ENCODE measurements around the gene BPGM. TPM values are rescaled to one million over a fixed set of nuclear protein-coding genes. Genes with fewer than 3 reads are reported as not detected.

Gene BPGM
- polyA plus RNA-seq, 3 donors = 3.9 to 20.6 (median 18.4) TPM

DNA sequence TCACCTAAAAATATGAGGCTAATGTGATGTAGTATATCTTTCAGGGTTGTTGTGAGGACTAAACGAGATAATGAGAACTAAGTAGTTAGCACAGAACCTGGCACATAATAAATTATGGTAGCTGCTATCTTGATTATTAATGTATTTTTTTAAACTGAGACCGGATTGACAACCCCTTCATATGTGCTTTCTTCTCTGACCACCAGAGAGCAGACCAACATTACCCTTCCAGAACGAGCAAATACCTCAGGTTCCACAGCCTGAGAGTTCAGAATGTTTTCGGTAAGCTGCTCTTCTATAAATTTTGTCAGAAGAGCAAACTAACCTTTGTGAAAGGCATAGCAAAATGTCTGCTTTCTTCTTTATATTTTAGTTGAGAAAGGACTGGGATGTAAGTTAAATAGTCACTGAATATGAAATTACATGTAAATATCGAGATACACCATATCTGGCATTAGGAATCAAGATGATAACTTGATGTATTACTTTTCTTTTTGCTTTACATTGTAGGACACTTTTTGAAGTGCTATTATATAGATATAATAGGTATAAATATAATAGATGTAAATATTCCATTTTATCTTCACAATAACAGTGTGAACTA is 13.6 kb upstream of the BPGM start:
- H3K4me1 ChIP-seq (ENCODE audit: control insufficient read depth in 1 of 2, insufficient read depth in 2 of 2, low read length in 2 of 2) = peaks cover 8 to 9% of the 10 kb centered on the region in 2 donors
- 0% methylated on average over 1 of the region's 5 CpGs for WGBS (ENCODE audit: insufficient coverage)
- H3K79me2 ChIP-seq (ENCODE audit: insufficient read depth, low read length) = no peaks in the 10 kb centered on the region
- no peak overlapping the region for H3K9ac ChIP-seq (ENCODE audit: insufficient read depth, low read length, poor library complexity, severe bottlenecking)
- H3K27me3 Mint-ChIP-seq (ENCODE audit: low read depth in 3 of 3) = no peaks in the 10 kb centered on the region
- no peak overlapping the region for H3K27ac Mint-ChIP-seq
- TF ChIP-seq, protein P1, sequence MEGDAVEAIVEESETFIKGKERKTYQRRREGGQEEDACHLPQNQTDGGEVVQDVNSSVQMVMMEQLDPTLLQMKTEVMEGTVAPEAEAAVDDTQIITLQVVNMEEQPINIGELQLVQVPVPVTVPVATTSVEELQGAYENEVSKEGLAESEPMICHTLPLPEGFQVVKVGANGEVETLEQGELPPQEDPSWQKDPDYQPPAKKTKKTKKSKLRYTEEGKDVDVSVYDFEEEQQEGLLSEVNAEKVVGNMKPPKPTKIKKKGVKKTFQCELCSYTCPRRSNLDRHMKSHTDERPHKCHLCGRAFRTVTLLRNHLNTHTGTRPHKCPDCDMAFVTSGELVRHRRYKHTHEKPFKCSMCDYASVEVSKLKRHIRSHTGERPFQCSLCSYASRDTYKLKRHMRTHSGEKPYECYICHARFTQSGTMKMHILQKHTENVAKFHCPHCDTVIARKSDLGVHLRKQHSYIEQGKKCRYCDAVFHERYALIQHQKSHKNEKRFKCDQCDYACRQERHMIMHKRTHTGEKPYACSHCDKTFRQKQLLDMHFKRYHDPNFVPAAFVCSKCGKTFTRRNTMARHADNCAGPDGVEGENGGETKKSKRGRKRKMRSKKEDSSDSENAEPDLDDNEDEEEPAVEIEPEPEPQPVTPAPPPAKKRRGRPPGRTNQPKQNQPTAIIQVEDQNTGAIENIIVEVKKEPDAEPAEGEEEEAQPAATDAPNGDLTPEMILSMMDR (IDR thresholded peaks at IDR 0.05) = peak; percentile 47
- peaks cover 19% of the 10 kb centered on the region for H3K4me1 Mint-ChIP-seq
- H3K4me3 ChIP-seq (replicated peaks in 1 of 3; ENCODE audit: low read depth in 2 of 3, low read length in 3 of 3) = no peak overlapping the region
- no peak for DNase-seq
- intact Hi-C loops (cut with micrococcal nuclease) = no loop called here
- H3K27ac ChIP-seq (ENCODE audit: low read depth in 1 of 2, low read length in 2 of 2) = no peak overlapping the region
- H3K4me2 ChIP-seq (replicated peaks; ENCODE audit: extremely low read depth, low read length, poor library complexity, severe bottlenecking) = no peak overlapping the region
- no peaks in the 10 kb centered on the region for H3K36me3 ChIP-seq (replicated peaks in 1 of 2; ENCODE audit: control insufficient read depth in 1 of 2, insufficient read depth in 2 of 2, low read length in 2 of 2)
- H3K9me3 ChIP-seq (replicated peaks in 1 of 2; ENCODE audit: control insufficient read depth in 1 of 2, insufficient read depth in 1 of 2, low read length in 2 of 2) = no peaks in the 10 kb centered on the region
- H2AFZ ChIP-seq (ENCODE audit: insufficient read depth, low read depth, low read length, poor library complexity, severe bottlenecking) = no peak overlapping the region
- no peak overlapping the region for H3K4me3 Mint-ChIP-seq
- H4K20me1 ChIP-seq (ENCODE audit: insufficient read depth, low read length) = no peaks in the 10 kb centered on the region
- peaks cover 0 to 2% (median 0%) of the 10 kb centered on the region in 7 donors for H3K9me3 Mint-ChIP-seq
- H3K36me3 Mint-ChIP-seq = no peaks in the 10 kb centered on the region
- H3K27me3 ChIP-seq (ENCODE audit: control insufficient read depth in 2 of 2, insufficient read depth in 2 of 2, low read length in 2 of 2) = no peaks in the 10 kb centered on the region

DNA sequence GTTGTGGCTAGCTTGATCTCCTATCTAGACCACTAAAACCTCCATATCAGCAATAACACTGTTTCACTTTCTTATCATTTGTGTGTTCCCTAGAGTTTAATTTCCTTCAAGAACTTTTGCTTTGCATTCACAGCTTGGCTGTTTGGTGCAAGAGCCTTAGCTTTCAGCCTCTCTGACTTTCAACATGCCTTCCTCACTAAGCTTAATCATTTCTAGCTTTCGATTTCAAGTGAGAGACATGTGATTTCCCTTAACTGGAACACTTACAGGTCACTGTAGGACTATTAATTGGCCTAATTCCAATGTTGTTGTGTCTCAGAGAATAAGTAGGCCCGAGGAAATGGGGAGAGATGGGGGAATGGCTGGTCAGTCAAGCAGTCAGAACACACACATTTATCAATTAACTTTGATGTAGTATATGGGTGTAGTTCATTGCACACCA is 10.6 kb upstream of the BPGM start:
- Histone ChIP-seq H3K4me1 (ENCODE audit: control insufficient read depth in 1 of 2, insufficient read depth in 2 of 2, low read length in 2 of 2) (peaks cover 8 to 9% of the 10 kb centered on the region in 2 donors), H3K4me2 (replicated peaks; ENCODE audit: extremely low read depth, low read length, poor library complexity, severe bottlenecking) (no peak overlapping the region), H3K4me3 (replicated peaks in 1 of 3; ENCODE audit: low read depth in 2 of 3, low read length in 3 of 3) (no peak overlapping the region), H4K20me1 (ENCODE audit: insufficient read depth, low read length) (no peaks in the 10 kb centered on the region), H3K27ac (ENCODE audit: low read depth in 1 of 2, low read length in 2 of 2) (no peak overlapping the region), H3K9ac (ENCODE audit: insufficient read depth, low read length, poor library complexity, severe bottlenecking) (no peak overlapping the region), H3K36me3 (replicated peaks in 1 of 2; ENCODE audit: control insufficient read depth in 1 of 2, insufficient read depth in 2 of 2, low read length in 2 of 2) (no peaks in the 10 kb centered on the region), H3K79me2 (ENCODE audit: insufficient read depth, low read length) (no peaks in the 10 kb centered on the region), H3K9me3 (replicated peaks in 1 of 2; ENCODE audit: control insufficient read depth in 1 of 2, insufficient read depth in 1 of 2, low read length in 2 of 2) (no peaks in the 10 kb centered on the region), H2AFZ (ENCODE audit: insufficient read depth, low read depth, low read length, poor library complexity, severe bottlenecking) (peak overlapping the region; percentile 9), H3K27me3 (ENCODE audit: control insufficient read depth in 2 of 2, insufficient read depth in 2 of 2, low read length in 2 of 2) (no peaks in the 10 kb centered on the region)
- Mint-ChIP-seq H3K27me3 (ENCODE audit: low read depth in 3 of 3) (peaks cover 0 to 5% (median 1%) of the 10 kb centered on the region in 3 donors), H3K4me3 (peak overlapping the region in 1 of 2 donors; percentile 67), H3K27ac (peak overlapping the region in 2 of 7 donors; percentile 55 to 68), H3K9me3 (peaks cover 0 to 5% (median 0%) of the 10 kb centered on the region in 7 donors), H3K36me3 (no peaks in the 10 kb centered on the region), H3K4me1 (peaks cover 16% of the 10 kb centered on the region)
- TF ChIP-seq, protein P1 (IDR thresholded peaks at IDR 0.05) = no peak
- intact Hi-C loops (cut with micrococcal nuclease) = no loop called here
- DNase-seq = no peak
- WGBS (ENCODE audit: insufficient coverage) = no CpG with 5 or more reads among the region's 2 CpGs

Data from CD14-positive monocyte (primary cell).